NT2/D1 (cell line): ENCODE data around the gene CCDC149.

Source experiments
- SUZ12 ChIP-seq: IDR thresholded peaks from 2 replicates; pipeline ENCODE4 v1.6.1; 2011; ENCODE audit not compliant: insufficient read length, insufficient read depth; ENCODE audit errors: extremely low read depth
- YY1 ChIP-seq: IDR thresholded peaks from 2 replicates; pipeline ENCODE4 v1.6.1; 2011; ENCODE audit not compliant: insufficient read length, insufficient read depth
- ZNF274 ChIP-seq: IDR thresholded peaks from 2 replicates; pipeline ENCODE4 v1.6.1; 2011; ENCODE audit warnings: mild to moderate bottlenecking, low read depth, low read length

GRCh38 chr4:24896977-24897376, 15.9 kb downstream of the CCDC149 start:
- TF ChIP-seq ZNF274 (no peak), SUZ12 (no peak), YY1 (no peak)
